Activated CD8-positive, alpha-beta T cell treated with anti-CD3 and anti-CD28 coated beads for 36 hours (primary cell): ENCODE results near the gene CHST11. TPM values are rescaled to one million over a fixed set of nuclear protein-coding genes. Genes with fewer than 3 reads are reported as not detected.

Experiments
- ATAC-seq: fragments of 200-7000 bp; cut with Tn5 transposase; one replicate; pipeline ENCODE4 v1.10.0; 2021; ENCODE audit warnings: mild to moderate bottlenecking, moderate library complexity
- CTCF ChIA-PET: fragments of 350-600 bp; sonication (Branson Sonifier 250); formaldehyde crosslinking; loops from one replicate; lab custom pipeline; 2021; ENCODE audit warnings: antibody characterized with exemption; lab: Charles Lee
- POLR2A ChIA-PET: fragments of 350-600 bp; sonication (Branson Sonifier 250); formaldehyde crosslinking; loops from one replicate; lab custom pipeline; 2021; ENCODE audit warnings: antibody characterized with exemption; lab: Charles Lee
- DNase-seq: peaks from one replicate; pipeline ENCODE4 v3.0.0-alpha.2; 2020
- H3K27ac Mint-ChIP-seq: one replicate; pipeline ENCODE4 v1.8.0; 2021; ENCODE audit warnings: mild to moderate bottlenecking, mixed read lengths
- H3K27me3 Mint-ChIP-seq: one replicate; pipeline ENCODE4 v1.8.0; 2021; ENCODE audit warnings: mixed read lengths
- H3K36me3 Mint-ChIP-seq: one replicate; pipeline ENCODE4 v1.8.0; 2021; ENCODE audit warnings: low read depth, mixed read lengths
- H3K4me1 Mint-ChIP-seq: one replicate; pipeline ENCODE4 v1.8.0; 2021; ENCODE audit warnings: low read depth, mixed read lengths
- H3K4me3 Mint-ChIP-seq: one replicate; pipeline ENCODE4 v1.8.0; 2021; ENCODE audit warnings: mild to moderate bottlenecking, moderate library complexity, mixed read lengths
- H3K9me3 Mint-ChIP-seq: one replicate; pipeline ENCODE4 v1.8.0; 2021; ENCODE audit warnings: mixed read lengths
- CTCF ChIP-seq: fragments of 200-600 bp; IDR thresholded peaks from one replicate; pipeline ENCODE4 v1.8.0; 2022; ENCODE audit warnings: antibody characterized with exemption, mild to moderate bottlenecking
- intact Hi-C: fragments of 100-400 bp; cut with micrococcal nuclease; formaldehyde crosslinking; loops from one replicate; pipeline ENCODE4 v1.10.0; 2022
- total RNA-seq, 2 experiments: library from RNA; stranded (reverse); gene quantifications; one replicate each; pipeline ENCODE4 v1.2.3, GENCODE V29; 2021

Gene CHST11
- total RNA-seq, 2 experiments from 2014 or later: 30.9 to 33.9 TPM

GRCh38 chr12:104596898-104597843, 140.4 kb downstream of the CHST11 start:
- CTCF ChIA-PET: no interaction called here
- no peak for ATAC-seq
- no peak overlapping the region for H3K27ac Mint-ChIP-seq
- H3K4me1 Mint-ChIP-seq: peaks cover 19% of the 10 kb centered on the region
- intact Hi-C loops: no loop called here
- POLR2A ChIA-PET: no interaction called here
- no peaks in the 10 kb centered on the region for H3K27me3 Mint-ChIP-seq
- DNase-seq: no peak
- H3K36me3 Mint-ChIP-seq: no peaks in the 10 kb centered on the region
- H3K4me3 Mint-ChIP-seq: no peak overlapping the region
- no peaks in the 10 kb centered on the region for H3K9me3 Mint-ChIP-seq
- TF ChIP-seq CTCF: no peak

- Mint-ChIP-seq H3K27ac (no peak overlapping the region), H3K4me1 (peaks cover 28% of the 10 kb centered on the region), H3K4me3 (no peak overlapping the region), H3K27me3 (no peaks in the 10 kb centered on the region), H3K9me3 (no peaks in the 10 kb centered on the region), H3K36me3 (peaks cover 1% of the 10 kb centered on the region)
- DNase-seq (no peak), ATAC-seq (no peak)
- ChIA-PET CTCF (no interaction called here), POLR2A (no interaction called here)
- intact Hi-C loops: no loop called here
- no peak for TF ChIP-seq CTCF
These were observed 141.9 kb downstream of the CHST11 start for GRCh38 chr12:104598342-104599271.

GRCh38 chr12:104599272-104600035, 142.7 kb downstream of the CHST11 start:
- H3K4me3 Mint-ChIP-seq: no peak overlapping the region
- no peak overlapping the region for H3K27ac Mint-ChIP-seq
- DNase-seq (no peak), ATAC-seq (no peak)
- no peak for TF ChIP-seq CTCF
- intact Hi-C loops: no loop called here
- no peaks in the 10 kb centered on the region for H3K27me3 Mint-ChIP-seq
- ChIA-PET CTCF (no interaction called here), POLR2A (no interaction called here)
- peaks cover 5% of the 10 kb centered on the region for H3K36me3 Mint-ChIP-seq
- no peaks in the 10 kb centered on the region for H3K9me3 Mint-ChIP-seq
- H3K4me1 Mint-ChIP-seq: peaks cover 35% of the 10 kb centered on the region

- intact Hi-C loops: no loop called here
- no peak for TF ChIP-seq CTCF
- ChIA-PET CTCF (no interaction called here), POLR2A (no interaction called here)
- Mint-ChIP-seq H3K27me3 (no peaks in the 10 kb centered on the region), H3K9me3 (no peaks in the 10 kb centered on the region), H3K36me3 (peaks cover 5% of the 10 kb centered on the region), H3K4me3 (no peak overlapping the region), H3K4me1 (peaks cover 41% of the 10 kb centered on the region), H3K27ac (no peak overlapping the region)
- DNase-seq: no peak
- ATAC-seq: no peak
These were observed 143.4 kb downstream of the CHST11 start for GRCh38 chr12:104600036-104600712.
